GM19351 (cell line): ENCODE measurements around the gene SLC30A7.

Experiments used
- ATAC-seq: cut with Tn5 transposase; IDR thresholded peaks from one replicate; pipeline ENCODE4 v1.9.1; 2021; ENCODE audit warnings: mild to moderate bottlenecking, moderate library complexity; ENCODE audit not compliant: unreplicated experiment

The SLC30A7 gene

GRCh38 chr1:101025283-101025656 lies 129.4 kb downstream of the SLC30A7 start:
- ATAC-seq = peak; percentile 31

DNA sequence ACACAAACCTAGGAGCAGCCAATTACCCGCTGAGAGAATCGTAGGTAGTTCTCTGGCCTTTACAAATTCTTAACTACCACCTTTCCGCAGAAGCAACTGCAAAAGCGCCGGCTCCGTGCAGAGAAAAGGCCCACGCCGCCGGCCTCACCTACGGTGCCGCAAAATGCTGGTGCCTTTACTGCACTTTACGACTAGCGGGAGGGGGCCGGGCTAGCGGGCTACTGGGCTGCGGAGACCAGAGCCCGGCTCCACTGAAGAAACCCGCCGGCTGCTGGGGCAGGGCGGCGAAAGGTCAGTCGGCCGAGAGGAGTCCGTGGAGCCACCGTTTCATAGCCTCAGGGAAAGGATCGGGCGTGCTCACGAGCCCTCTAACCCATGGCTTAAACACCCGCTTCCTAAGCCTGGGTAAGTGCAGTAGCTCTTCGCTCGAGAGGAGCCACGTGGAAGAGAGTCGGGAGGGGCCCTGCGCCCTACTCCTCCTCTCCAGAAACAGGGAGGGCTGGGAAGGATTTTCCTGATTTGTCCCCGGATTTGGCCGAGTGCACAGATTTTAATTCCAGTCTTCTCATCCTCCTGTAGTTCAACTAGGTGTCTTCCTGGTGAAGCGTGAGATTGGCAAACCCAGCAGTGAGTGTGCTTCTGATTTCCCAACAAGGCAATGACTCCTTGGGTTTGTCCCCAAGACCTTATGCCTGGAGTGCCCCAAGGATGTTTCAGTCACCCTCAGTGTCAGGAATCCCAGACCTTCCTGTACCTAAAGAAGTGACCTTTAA lies 130.0 kb downstream of the SLC30A7 start, which contains the start of gene DPH5:
TSS of gene DPH5 (minus strand) at position 128 of the 773 bp plus-strand sequence. CDS start 341 bp downstream, outside the sequence.
- peak; percentile 78 for ATAC-seq

DNA sequence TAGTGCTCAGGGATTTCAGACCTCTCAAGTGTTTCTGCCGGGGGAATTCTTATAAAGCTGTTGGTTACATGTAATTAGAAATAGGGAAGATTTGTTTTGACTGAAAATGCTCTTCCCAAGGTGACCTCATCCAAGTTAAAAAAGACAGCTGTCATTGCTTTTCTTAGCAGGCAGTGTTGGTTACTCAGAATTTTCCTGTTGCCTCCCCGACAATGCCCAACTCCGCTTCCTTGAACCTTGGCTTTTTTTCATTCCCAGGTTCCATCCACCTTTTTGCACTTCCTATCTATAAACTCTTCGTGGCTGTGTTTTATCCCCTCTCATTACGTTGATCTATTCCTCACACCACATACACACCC lies 130.5 kb downstream of the SLC30A7 start:
- ATAC-seq = no peak

- ATAC-seq = no peak
Observed at GRCh38 chr1:101027194-101027772, 131.4 kb downstream of the SLC30A7 start.

GRCh38 chr1:101028466-101028865 lies 132.6 kb downstream of the SLC30A7 start:
- no peak for ATAC-seq

GRCh38 chr1:101029184-101029583 lies 133.3 kb downstream of the SLC30A7 start:
- no peak for ATAC-seq

DNA sequence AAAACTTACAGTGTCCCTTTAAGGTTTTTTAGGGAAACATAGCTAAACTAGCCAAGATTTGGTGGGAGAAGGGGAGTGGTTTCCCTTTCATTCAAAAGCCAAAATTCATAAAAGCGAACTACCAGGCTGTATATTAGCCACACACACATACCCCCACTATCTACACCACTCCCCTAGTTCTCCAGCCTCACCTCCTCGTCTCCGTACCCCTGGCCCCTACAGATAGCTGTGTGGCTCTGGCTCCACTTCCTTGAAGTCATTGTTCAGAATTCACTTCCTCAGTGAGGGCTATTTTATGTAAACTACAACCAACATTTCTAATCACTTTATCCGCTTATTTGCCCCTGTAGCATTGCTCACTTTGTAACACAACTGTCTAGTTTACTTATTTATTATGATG lies 135.0 kb downstream of the SLC30A7 start:
- ATAC-seq = no peak
